H1 (cell line): ENCODE data around the gene SYCE3. TPM values are rescaled to one million over a fixed set of nuclear protein-coding genes. Genes with fewer than 3 reads are reported as not detected.

Experiments used
- BCL11A ChIP-seq, 2 experiments: IDR thresholded peaks; one replicate each; pipeline ENCODE4 v1.6.1; 2011; ENCODE audit warnings: low read depth in 2 of 2, low read length in 2 of 2, mild to moderate bottlenecking in 2 of 2
- CBX5 ChIP-seq: fragments of 300-800, 300-1000 bp; sonication (generic); IDR thresholded peaks from 2 replicates; pipeline ENCODE4 v1.7.1; 2016; ENCODE audit warnings: antibody characterized with exemption, low read length, low read depth
- CREB1 ChIP-seq: IDR thresholded peaks from 2 replicates; pipeline ENCODE4 v1.6.1; 2012; ENCODE audit warnings: inconsistent platforms
- CTBP2 ChIP-seq: IDR thresholded peaks from 2 replicates; pipeline ENCODE4 v1.7.0; 2011; ENCODE audit warnings: borderline replicate concordance, mild to moderate bottlenecking, moderate library complexity, mixed read lengths, low read length; ENCODE audit not compliant: insufficient read depth, insufficient read length
- E2F6 ChIP-seq: IDR thresholded peaks from 2 replicates; pipeline ENCODE4 v1.6.1; 2012; ENCODE audit warnings: inconsistent platforms
- EGR1 ChIP-seq: IDR thresholded peaks from 2 replicates; pipeline ENCODE4 v1.6.1; 2011; ENCODE audit warnings: low read depth, low read length, borderline replicate concordance
- RXRA ChIP-seq: IDR thresholded peaks from 2 replicates; pipeline ENCODE4 v1.6.1; 2011; ENCODE audit warnings: low read depth, mild to moderate bottlenecking, low read length, moderate library complexity; ENCODE audit not compliant: insufficient read depth
- TEAD4 ChIP-seq: IDR thresholded peaks from 2 replicates; pipeline ENCODE4 v1.6.1; 2012; ENCODE audit warnings: low read depth, low read length, inconsistent platforms, mixed read lengths
- USF2 ChIP-seq: IDR thresholded peaks from 2 replicates; pipeline ENCODE4 v1.6.1; 2011; ENCODE audit warnings: low read length, improper control_type of control experiment
- polyA plus RNA-seq, 7 experiments: library from polyadenylated mRNA; depleted of rRNA in 3 of 7; stranded (reverse) in 5 of 7; unstranded in 2 of 7; fragments of >200 nt in 5 of 7; fragments of 200-250 nt in 2 of 7; gene quantifications; 1 replicate in 5 of 7; 2 replicates in 1 of 7; 4 replicates in 1 of 7; pipeline versions ENCODE4 v1.2.1 to v1.2.3, GENCODE V29; 2011 to 2013; ENCODE audit warnings: missing spikeins in 2 of 7, mixed read lengths in 2 of 7
- total RNA-seq: library from RNA; stranded (reverse); fragmentation: NEBNext Ultra II Directional; extraction: Animal tissue kit (Norgen Biotek cat#: 25700); gene quantifications from 2 replicates; pipeline ENCODE4 v1.2.1, GENCODE V29; 2021
- TF ChIP-seq, protein P1 (sequence below): fragments of 300-600 bp; sonication (generic); IDR thresholded peaks from 2 replicates; pipeline ENCODE4 v1.7.1; 2012; ENCODE audit warnings: low read length, moderate library complexity, mild to moderate bottlenecking, inconsistent platforms; ENCODE audit not compliant: insufficient replicate concordance

Gene SYCE3
- total and polyA plus RNA-seq, 2 of the 8 experiments (the other 6 are each of a cell fraction or from before 2014, with no cell fraction given): 1.9 TPM; not detected in 1

GRCh38 chr22:50585238-50585637, 22.5 kb upstream of the SYCE3 start (continued):
- TF ChIP-seq, protein P1, sequence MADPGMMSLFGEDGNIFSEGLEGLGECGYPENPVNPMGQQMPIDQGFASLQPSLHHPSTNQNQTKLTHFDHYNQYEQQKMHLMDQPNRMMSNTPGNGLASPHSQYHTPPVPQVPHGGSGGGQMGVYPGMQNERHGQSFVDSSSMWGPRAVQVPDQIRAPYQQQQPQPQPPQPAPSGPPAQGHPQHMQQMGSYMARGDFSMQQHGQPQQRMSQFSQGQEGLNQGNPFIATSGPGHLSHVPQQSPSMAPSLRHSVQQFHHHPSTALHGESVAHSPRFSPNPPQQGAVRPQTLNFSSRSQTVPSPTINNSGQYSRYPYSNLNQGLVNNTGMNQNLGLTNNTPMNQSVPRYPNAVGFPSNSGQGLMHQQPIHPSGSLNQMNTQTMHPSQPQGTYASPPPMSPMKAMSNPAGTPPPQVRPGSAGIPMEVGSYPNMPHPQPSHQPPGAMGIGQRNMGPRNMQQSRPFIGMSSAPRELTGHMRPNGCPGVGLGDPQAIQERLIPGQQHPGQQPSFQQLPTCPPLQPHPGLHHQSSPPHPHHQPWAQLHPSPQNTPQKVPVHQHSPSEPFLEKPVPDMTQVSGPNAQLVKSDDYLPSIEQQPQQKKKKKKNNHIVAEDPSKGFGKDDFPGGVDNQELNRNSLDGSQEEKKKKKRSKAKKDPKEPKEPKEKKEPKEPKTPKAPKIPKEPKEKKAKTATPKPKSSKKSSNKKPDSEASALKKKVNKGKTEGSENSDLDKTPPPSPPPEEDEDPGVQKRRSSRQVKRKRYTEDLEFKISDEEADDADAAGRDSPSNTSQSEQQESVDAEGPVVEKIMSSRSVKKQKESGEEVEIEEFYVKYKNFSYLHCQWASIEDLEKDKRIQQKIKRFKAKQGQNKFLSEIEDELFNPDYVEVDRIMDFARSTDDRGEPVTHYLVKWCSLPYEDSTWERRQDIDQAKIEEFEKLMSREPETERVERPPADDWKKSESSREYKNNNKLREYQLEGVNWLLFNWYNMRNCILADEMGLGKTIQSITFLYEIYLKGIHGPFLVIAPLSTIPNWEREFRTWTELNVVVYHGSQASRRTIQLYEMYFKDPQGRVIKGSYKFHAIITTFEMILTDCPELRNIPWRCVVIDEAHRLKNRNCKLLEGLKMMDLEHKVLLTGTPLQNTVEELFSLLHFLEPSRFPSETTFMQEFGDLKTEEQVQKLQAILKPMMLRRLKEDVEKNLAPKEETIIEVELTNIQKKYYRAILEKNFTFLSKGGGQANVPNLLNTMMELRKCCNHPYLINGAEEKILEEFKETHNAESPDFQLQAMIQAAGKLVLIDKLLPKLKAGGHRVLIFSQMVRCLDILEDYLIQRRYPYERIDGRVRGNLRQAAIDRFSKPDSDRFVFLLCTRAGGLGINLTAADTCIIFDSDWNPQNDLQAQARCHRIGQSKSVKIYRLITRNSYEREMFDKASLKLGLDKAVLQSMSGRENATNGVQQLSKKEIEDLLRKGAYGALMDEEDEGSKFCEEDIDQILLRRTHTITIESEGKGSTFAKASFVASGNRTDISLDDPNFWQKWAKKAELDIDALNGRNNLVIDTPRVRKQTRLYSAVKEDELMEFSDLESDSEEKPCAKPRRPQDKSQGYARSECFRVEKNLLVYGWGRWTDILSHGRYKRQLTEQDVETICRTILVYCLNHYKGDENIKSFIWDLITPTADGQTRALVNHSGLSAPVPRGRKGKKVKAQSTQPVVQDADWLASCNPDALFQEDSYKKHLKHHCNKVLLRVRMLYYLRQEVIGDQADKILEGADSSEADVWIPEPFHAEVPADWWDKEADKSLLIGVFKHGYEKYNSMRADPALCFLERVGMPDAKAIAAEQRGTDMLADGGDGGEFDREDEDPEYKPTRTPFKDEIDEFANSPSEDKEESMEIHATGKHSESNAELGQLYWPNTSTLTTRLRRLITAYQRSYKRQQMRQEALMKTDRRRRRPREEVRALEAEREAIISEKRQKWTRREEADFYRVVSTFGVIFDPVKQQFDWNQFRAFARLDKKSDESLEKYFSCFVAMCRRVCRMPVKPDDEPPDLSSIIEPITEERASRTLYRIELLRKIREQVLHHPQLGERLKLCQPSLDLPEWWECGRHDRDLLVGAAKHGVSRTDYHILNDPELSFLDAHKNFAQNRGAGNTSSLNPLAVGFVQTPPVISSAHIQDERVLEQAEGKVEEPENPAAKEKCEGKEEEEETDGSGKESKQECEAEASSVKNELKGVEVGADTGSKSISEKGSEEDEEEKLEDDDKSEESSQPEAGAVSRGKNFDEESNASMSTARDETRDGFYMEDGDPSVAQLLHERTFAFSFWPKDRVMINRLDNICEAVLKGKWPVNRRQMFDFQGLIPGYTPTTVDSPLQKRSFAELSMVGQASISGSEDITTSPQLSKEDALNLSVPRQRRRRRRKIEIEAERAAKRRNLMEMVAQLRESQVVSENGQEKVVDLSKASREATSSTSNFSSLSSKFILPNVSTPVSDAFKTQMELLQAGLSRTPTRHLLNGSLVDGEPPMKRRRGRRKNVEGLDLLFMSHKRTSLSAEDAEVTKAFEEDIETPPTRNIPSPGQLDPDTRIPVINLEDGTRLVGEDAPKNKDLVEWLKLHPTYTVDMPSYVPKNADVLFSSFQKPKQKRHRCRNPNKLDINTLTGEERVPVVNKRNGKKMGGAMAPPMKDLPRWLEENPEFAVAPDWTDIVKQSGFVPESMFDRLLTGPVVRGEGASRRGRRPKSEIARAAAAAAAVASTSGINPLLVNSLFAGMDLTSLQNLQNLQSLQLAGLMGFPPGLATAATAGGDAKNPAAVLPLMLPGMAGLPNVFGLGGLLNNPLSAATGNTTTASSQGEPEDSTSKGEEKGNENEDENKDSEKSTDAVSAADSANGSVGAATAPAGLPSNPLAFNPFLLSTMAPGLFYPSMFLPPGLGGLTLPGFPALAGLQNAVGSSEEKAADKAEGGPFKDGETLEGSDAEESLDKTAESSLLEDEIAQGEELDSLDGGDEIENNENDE: no peak
- TF ChIP-seq CBX5: no peak
- TF ChIP-seq CREB1: no peak
- no peak for TF ChIP-seq CTBP2
- no peak for TF ChIP-seq BCL11A (IDR thresholded peaks at IDR 0.05; ENCODE audit: low read depth in 2 of 2, low read length in 2 of 2)
- no peak for TF ChIP-seq USF2
- no peak for TF ChIP-seq RXRA
- no peak for TF ChIP-seq E2F6
- no peak for TF ChIP-seq EGR1
- TF ChIP-seq TEAD4: no peak
